Thoracic aorta (tissue), 2 donors: Measurements from ENCODE around the gene XYLT2. TPM values are rescaled to one million over a fixed set of nuclear protein-coding genes. Genes with fewer than 3 reads are reported as not detected.

Source experiments
- ATAC-seq: fragments of 150-250 bp; one replicate; pipeline ENCODE4 v1.8.0; 2017; ENCODE audit warnings: low read depth; ENCODE audit not compliant: insufficient number of reproducible peaks, low FRiP score
- DNase-seq: peaks from one replicate; pipeline ENCODE4 v3.0.0-alpha.2; 2020; ENCODE audit warnings: low spot score
- H3K27ac ChIP-seq, 2 donors: fragments of 200-600 bp; sonication (generic); 1 replicate in 1 of 2; 2 replicates in 1 of 2; pipeline ENCODE4 v1.5.1; 2016; ENCODE audit warnings: mild to moderate bottlenecking in 2 of 2, moderate library complexity in 2 of 2
- H3K27me3 ChIP-seq: fragments of 200-600 bp; sonication (generic); replicated peaks from 2 replicates; pipeline ENCODE4 v1.6.0; 2016; ENCODE audit warnings: mild to moderate bottlenecking; ENCODE audit not compliant: insufficient read depth
- H3K36me3 ChIP-seq: fragments of 200-600 bp; sonication (generic); one replicate; pipeline ENCODE4 v1.5.1; 2016
- H3K4me1 ChIP-seq, 2 donors: fragments of 200-600 bp; sonication (generic); 1 replicate in 1 of 2; 2 replicates in 1 of 2; pipeline versions ENCODE4 v1.5.1 to v1.6.0; 2016; ENCODE audit warnings: low read depth in 2 of 2, mild to moderate bottlenecking in 1 of 2; ENCODE audit not compliant: control insufficient read depth in 1 of 2
- H3K4me3 ChIP-seq: fragments of 200-600 bp; sonication (generic); 2 replicates; pipeline ENCODE4 v1.5.1; 2016; ENCODE audit warnings: mild to moderate bottlenecking
- H3K9me3 ChIP-seq: fragments of 200-600 bp; sonication (generic); 2 replicates; pipeline ENCODE4 v1.5.1; 2016
- CTCF ChIP-seq: fragments of 200-600 bp; sonication (generic); IDR thresholded peaks from one replicate; pipeline ENCODE4 v1.5.1; 2019; ENCODE audit warnings: antibody characterized with exemption
- total RNA-seq, 2 donors: library from RNA; depleted of rRNA; stranded (reverse); fragments of >200 nt; gene quantifications; one replicate each; pipeline versions ENCODE4 v1.1.0 to v1.2.3, GENCODE V29; 2016

Gene XYLT2
- total RNA-seq, 2 donors from 2014 or later = 17.6 to 26.4 TPM

- no peaks in the 10 kb centered on the region for H3K9me3 ChIP-seq
- no peaks in the 10 kb centered on the region for H3K4me1 ChIP-seq
- TF ChIP-seq CTCF = no peak
- DNase-seq (no peak), ATAC-seq (no peak)
- H3K36me3 ChIP-seq = peaks cover 84% of the 10 kb centered on the region
- H3K4me3 ChIP-seq = no peak overlapping the region
- no peaks in the 10 kb centered on the region for H3K27me3 ChIP-seq
- H3K27ac ChIP-seq = no peak overlapping the region
Observed at GRCh38 chr17:50388728-50389127, 42.8 kb downstream of the XYLT2 start.

GRCh38 chr17:50389534-50389933 lies 43.6 kb downstream of the XYLT2 start:
- Histone ChIP-seq H3K4me3 (no peak overlapping the region), H3K36me3 (peaks cover 84% of the 10 kb centered on the region), H3K27me3 (no peaks in the 10 kb centered on the region), H3K4me1 (peaks cover 0 to 3% of the 10 kb centered on the region in 2 donors), H3K27ac (no peak overlapping the region), H3K9me3 (no peaks in the 10 kb centered on the region)
- ATAC-seq (no peak), DNase-seq (no peak)
- no peak for TF ChIP-seq CTCF

- peaks cover 60% of the 10 kb centered on the region for H3K36me3 ChIP-seq
Observed at GRCh38 chr17:50392621-50393020, 46.7 kb downstream of the XYLT2 start.

GRCh38 chr17:50393700-50394099 lies 47.8 kb downstream of the XYLT2 start:
- no peak overlapping the region for H3K4me3 ChIP-seq
- no peak overlapping the region for H3K27ac ChIP-seq
- H3K36me3 ChIP-seq = peaks cover 49% of the 10 kb centered on the region
- DNase-seq = no peak
- H3K27me3 ChIP-seq = no peaks in the 10 kb centered on the region
- no peak for TF ChIP-seq CTCF
- peaks cover 11 to 24% of the 10 kb centered on the region in 2 donors for H3K4me1 ChIP-seq
- no peaks in the 10 kb centered on the region for H3K9me3 ChIP-seq
- ATAC-seq = no peak

More at GRCh38 chr17:50392621-50393020, 46.7 kb downstream of the XYLT2 start:
- ATAC-seq = no peak
- Histone ChIP-seq H3K27ac (no peak overlapping the region), H3K9me3 (no peaks in the 10 kb centered on the region), H3K27me3 (no peaks in the 10 kb centered on the region), H3K4me3 (no peak overlapping the region), H3K4me1 (peaks cover 11 to 24% of the 10 kb centered on the region in 2 donors)
- no peak for TF ChIP-seq CTCF
- no peak for DNase-seq

- no peak for DNase-seq
- peaks cover 43% of the 10 kb centered on the region for H3K36me3 ChIP-seq
- H3K27me3 ChIP-seq = no peaks in the 10 kb centered on the region
Observed at GRCh38 chr17:50394711-50395110, 48.8 kb downstream of the XYLT2 start.

More at GRCh38 chr17:50394711-50395110, 48.8 kb downstream of the XYLT2 start:
- Histone ChIP-seq H3K27ac (no peak overlapping the region), H3K4me1 (peaks cover 11 to 24% of the 10 kb centered on the region in 2 donors), H3K9me3 (no peaks in the 10 kb centered on the region), H3K4me3 (no peak overlapping the region)
- no peak for TF ChIP-seq CTCF
- no peak for ATAC-seq
